K562 (cell line): ENCODE results near the gene TAP2. TPM values are rescaled to one million over a fixed set of nuclear protein-coding genes. Genes with fewer than 3 reads are reported as not detected.

Experiments used
- ATAC-seq: fragments of 200-7000 bp; cut with Tn5 transposase; 3 replicates; pipeline ENCODE4 v1.9.1; 2020; ENCODE audit warnings: moderate library complexity
- BruUV-seq: library from RNA; stranded (reverse); fragments of 400-500 nt; replicated peaks from 2 replicates; lab custom pipeline; 2021; lab: Mats Ljungman, UMichigan
- CTCF ChIA-PET: fragments of 300-600 bp; formaldehyde crosslinking; extraction: SDS; loops from one replicate; lab custom pipeline; 2021; ENCODE audit warnings: low intra/inter-chr PET ratio; lab: Yijun Ruan, JAX
- POLR2A ChIA-PET: fragments of 300-600, 350-650 bp; sonication (Branson Sonifier 250); formaldehyde crosslinking; extraction: SDS; loops from one replicate; lab custom pipeline; 2021; ENCODE audit warnings: antibody characterized with exemption, inconsistent platforms; lab: Yijun Ruan, JAX
- DNase-seq, 4 experiments: peaks; one replicate each; pipeline versions ENCODE4 v3.0.0 to v3.0.0-alpha.2; 2011 to 2018; ENCODE audit warnings: low spot score in 3 of 4, mixed read lengths in 3 of 4; ENCODE audit errors: extremely low read depth in 1 of 4
- FAIRE-seq: peaks from 2 replicates; lab custom pipeline; 2011; peaks lifted over from hg19 to GRCh38; lab: Jason Lieb, UNC
- H2AFZ ChIP-seq: 2 replicates; pipeline ENCODE4 v1.6.0; 2011; ENCODE audit warnings: low read depth, low read length, control low read depth, inconsistent platforms
- H3K27ac ChIP-seq: fragments of 200-600 bp; 3 replicates; pipeline ENCODE4 v1.8.0; 2011; ENCODE audit warnings: low read depth, mild to moderate bottlenecking, control low read depth, inconsistent platforms, low read length, moderate library complexity, mixed read lengths; ENCODE audit errors: extremely low read depth
- H3K27me3 ChIP-seq, 2 experiments: fragments of 300-600 bp in 1 of 2; 2 replicates in 1 of 2; 3 replicates in 1 of 2; pipeline versions ENCODE4 v1.6.0 to v1.8.0; 2011; ENCODE audit warnings: inconsistent platforms in 2 of 2, low read length in 2 of 2, mild to moderate bottlenecking in 1 of 2, mixed read lengths in 1 of 2, moderate library complexity in 1 of 2; ENCODE audit not compliant: control insufficient read depth in 2 of 2, insufficient read depth in 2 of 2
- H3K36me3 ChIP-seq: fragments of 300-600 bp; 3 replicates; pipeline ENCODE4 v1.8.0; 2011; ENCODE audit warnings: mild to moderate bottlenecking, low read length, inconsistent platforms; ENCODE audit not compliant: control insufficient read depth, insufficient read depth
- H3K4me1 ChIP-seq, 2 experiments: fragments of 200-600 bp in 1 of 2; replicated peaks in 1 of 2; 2 replicates in 1 of 2; 3 replicates in 1 of 2; pipeline versions ENCODE4 v1.5.1 to v1.8.0; 2011; ENCODE audit warnings: inconsistent platforms in 2 of 2, low read length in 2 of 2, mild to moderate bottlenecking in 1 of 2, mixed read lengths in 1 of 2, moderate library complexity in 1 of 2; ENCODE audit not compliant: control insufficient read depth in 2 of 2, insufficient read depth in 2 of 2
- H3K4me2 ChIP-seq: 2 replicates; pipeline ENCODE4 v1.6.1; 2011; ENCODE audit warnings: low read length, control low read depth, inconsistent platforms, mixed read lengths; ENCODE audit not compliant: insufficient read depth
- H3K4me3 ChIP-seq: fragments of 200-600 bp; sonication (generic), shearing (Covaris generic); 2 replicates; pipeline ENCODE4 v1.5.1; 2016; ENCODE audit warnings: control low read depth, inconsistent platforms
- H3K79me2 ChIP-seq: fragments of 200-600 bp; 3 replicates; pipeline ENCODE4 v1.8.0; 2011; ENCODE audit warnings: low read length, inconsistent platforms; ENCODE audit not compliant: control insufficient read depth, insufficient read depth
- H3K9ac ChIP-seq, 2 experiments: 2 replicates each; pipeline versions ENCODE4 v1.6.0 to v1.6.1; 2011; ENCODE audit warnings: low read depth in 2 of 2, low read length in 2 of 2, control low read depth in 1 of 2, inconsistent platforms in 1 of 2, mild to moderate bottlenecking in 1 of 2, mixed read lengths in 1 of 2; ENCODE audit not compliant: insufficient read depth in 1 of 2
- H3K9me1 ChIP-seq: one replicate; pipeline ENCODE4 v1.6.0; 2011; ENCODE audit warnings: inconsistent platforms, mild to moderate bottlenecking, low read length, moderate library complexity; ENCODE audit not compliant: control insufficient read depth, insufficient read depth
- H3K9me3 ChIP-seq: replicated peaks from 2 replicates; pipeline ENCODE4 v1.5.1; 2011; ENCODE audit warnings: low read depth, low read length, inconsistent platforms; ENCODE audit not compliant: control insufficient read depth, insufficient read depth
- H4K20me1 ChIP-seq: replicated peaks from 2 replicates; pipeline ENCODE4 v1.6.1; 2011; ENCODE audit warnings: low read length, inconsistent platforms, mixed read lengths; ENCODE audit not compliant: control insufficient read depth, insufficient read depth
- HMG20A ChIP-seq: fragments of 450-650 bp; formaldehyde crosslinking; conservative IDR thresholded peaks from 2 replicates; pipeline ENCODE4 v1.4.0; 2020; ENCODE audit warnings: mild to moderate bottlenecking, mixed read lengths
- PHF20 ChIP-seq: fragments of 450-650 bp; IDR thresholded peaks from 2 replicates; pipeline ENCODE4 v1.6.1; 2018; ENCODE audit not compliant: partially characterized antibody
- ZNF175 ChIP-seq: fragments of 200-800 bp; sonication (Bioruptor generic); IDR thresholded peaks from 2 replicates; pipeline ENCODE4 v1.6.1; 2016; ENCODE audit warnings: low read depth, mild to moderate bottlenecking, missing genetic modification characterization, missing compliant biosample characterization
- ZNF76 ChIP-seq: fragments of 250-450 bp; sonication (Bioruptor Pico); IDR thresholded peaks from 2 replicates; pipeline ENCODE4 v1.4.0; 2020; ENCODE audit warnings: mild to moderate bottlenecking, moderate library complexity, borderline replicate concordance
- ZNF830 ChIP-seq: fragments of 250-450 bp; sonication (Bioruptor Pico); IDR thresholded peaks from 2 replicates; pipeline ENCODE4 v1.5.0; 2021; ENCODE audit warnings: mild to moderate bottlenecking
- WGBS: fragments of 100-300 bp; shearing (Covaris generic); methylation state at CpG from one replicate; pipeline ENCODE4 v1.1.6; 2016; ENCODE audit warnings: low coverage, mixed read lengths; ENCODE audit not compliant: insufficient coverage; ENCODE audit errors: missing lambda C conversion rate; 5-methylcytosine and 5-hydroxymethylcytosine counted together
- in situ Hi-C: fragments of 300-500 bp; cut with MboI; formaldehyde crosslinking; loops from 4 replicates; pipeline ENCODE4 v1.15.0; 2018; ENCODE audit warnings: inconsistent platforms, mixed read lengths
- intact Hi-C: fragments of 100-400 bp; cut with micrococcal nuclease; formaldehyde crosslinking; loops from 2 replicates; pipeline ENCODE4 v1.14.2; 2022
- polyA plus RNA-seq, 8 experiments: library from polyadenylated mRNA; depleted of rRNA in 4 of 8; stranded (reverse) in 5 of 8; unstranded in 3 of 8; fragments of >200 nt; fragmentation: Nextera tagmentation in 2 of 8; fragmentation: Illumina TruSeq in 1 of 8; extraction: Ambion mirVana in 2 of 8; extraction: Trizol in 1 of 8; gene quantifications; 2 replicates each; pipeline versions ENCODE4 v1.2.1 to v1.2.3, GENCODE V29; 2011 to 2014; ENCODE audit warnings: inconsistent platforms in 1 of 8, missing spikeins in 1 of 8
- total RNA-seq, 7 experiments: library from RNA; depleted of rRNA in 6 of 7; stranded (reverse); fragments of >200 nt in 6 of 7; fragmentation: Illumina TruSeq in 2 of 7; extraction: Trizol in 2 of 7; gene quantifications; 2 replicates each; pipeline versions ENCODE4 v1.2.1 to v1.2.3, GENCODE V29; 2011 to 2021; ENCODE audit warnings: low replicate concordance in 1 of 7
- TF ChIP-seq, protein P1 (sequence below): fragments of 250-450 bp; sonication (Bioruptor Pico); IDR thresholded peaks from 2 replicates; pipeline ENCODE4 v1.8.0; 2021; ENCODE audit warnings: borderline replicate concordance, mild to moderate bottlenecking, moderate library complexity; ENCODE audit not compliant: poor library complexity, severe bottlenecking

Gene TAP2
- total and polyA plus RNA-seq, 9 of the 15 experiments (the other 6 are each of a cell fraction or from before 2014, with no cell fraction given) = 2.0 to 53.5 (median 19.6) TPM

DNA sequence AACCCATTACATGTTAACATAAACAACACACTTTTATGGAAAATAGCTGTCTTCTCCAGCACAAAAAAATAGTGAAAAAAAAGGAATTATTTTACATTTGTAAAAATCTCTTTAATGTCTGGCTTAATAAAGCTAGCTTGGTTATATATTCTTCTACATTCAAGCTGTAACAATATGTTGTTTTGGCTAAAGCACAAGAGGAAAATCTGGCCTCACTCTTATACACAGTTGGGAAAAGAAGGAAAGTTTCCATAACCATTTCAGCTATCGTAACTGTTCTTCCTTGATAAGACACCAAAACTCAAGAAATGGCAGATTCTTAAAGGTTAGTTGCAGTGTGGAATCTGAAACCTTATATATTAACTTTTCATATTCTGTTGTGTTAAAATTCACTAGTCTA, 29.4 kb downstream of the TAP2 start:
- intact Hi-C loops (no loop called here), in situ Hi-C loops (no loop called here)
- H2AFZ ChIP-seq = no peak overlapping the region
- TF ChIP-seq HMG20A (CRISPR knock-in tag) (no peak), ZNF830 (CRISPR knock-in tag) (no peak), PHF20 (no peak), ZNF175 (CRISPR knock-in tag) (no peak), ZNF76 (CRISPR knock-in tag) (no peak)
- TF ChIP-seq, protein P1, sequence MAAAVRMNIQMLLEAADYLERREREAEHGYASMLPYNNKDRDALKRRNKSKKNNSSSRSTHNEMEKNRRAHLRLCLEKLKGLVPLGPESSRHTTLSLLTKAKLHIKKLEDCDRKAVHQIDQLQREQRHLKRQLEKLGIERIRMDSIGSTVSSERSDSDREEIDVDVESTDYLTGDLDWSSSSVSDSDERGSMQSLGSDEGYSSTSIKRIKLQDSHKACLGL (CRISPR knock-in tag) = no peak
- H3K9me1 ChIP-seq = peaks cover under 1% of the 10 kb centered on the region
- FAIRE-seq (no peak), DNase-seq (no peak), ATAC-seq (no peak)
- H4K20me1 ChIP-seq = no peaks in the 10 kb centered on the region
- 26% methylated on average over 1 of the region's 1 CpG for WGBS
- BruUV-seq = no TSS peak
- peaks cover 6 to 23% of the 10 kb centered on the region in 2 experiments; a peak in 4 of 5 replicates for H3K27me3 ChIP-seq
- no peak overlapping the region for H3K4me2 ChIP-seq
- no peak overlapping the region for H3K9ac ChIP-seq
- no peaks in the 10 kb centered on the region for H3K4me1 ChIP-seq
- H3K36me3 ChIP-seq = no peaks in the 10 kb centered on the region
- H3K4me3 ChIP-seq = no peak overlapping the region
- H3K79me2 ChIP-seq = no peaks in the 10 kb centered on the region
- POLR2A ChIA-PET = interaction anchor here (0.7 to 1.1 kb wide), 2 partner anchors 10 to 168 kb away, joined by 4 read pairs; no protein-coding TSS in a partner anchor
- H3K27ac ChIP-seq = no peak overlapping the region
- CTCF ChIA-PET = no interaction called here
- no peaks in the 10 kb centered on the region for H3K9me3 ChIP-seq
